ENCODE measurements around the gene PTH2.

DNA sequence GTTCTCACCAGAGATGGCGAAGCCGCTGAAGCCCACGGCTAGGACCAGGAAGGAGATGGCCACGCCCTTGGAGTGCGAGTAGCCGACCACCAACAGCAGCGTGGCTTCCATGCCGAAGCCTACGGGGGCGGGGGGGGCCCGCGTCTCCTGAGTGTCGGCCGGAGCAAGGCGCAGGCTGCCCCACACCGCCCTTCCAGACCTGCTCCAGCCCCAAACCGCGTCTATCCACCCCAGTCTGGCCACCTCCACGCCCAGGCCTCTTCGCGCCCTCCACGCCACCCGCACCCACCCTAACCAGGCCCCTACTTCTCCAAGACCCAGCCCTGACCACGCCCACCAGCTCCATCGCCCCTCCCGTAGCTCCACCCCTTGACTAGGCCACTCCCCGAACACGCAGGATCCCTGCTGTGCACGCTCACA, 8.1 kb upstream of the PTH2 start:
- TF ChIP-seq, protein P1, sequence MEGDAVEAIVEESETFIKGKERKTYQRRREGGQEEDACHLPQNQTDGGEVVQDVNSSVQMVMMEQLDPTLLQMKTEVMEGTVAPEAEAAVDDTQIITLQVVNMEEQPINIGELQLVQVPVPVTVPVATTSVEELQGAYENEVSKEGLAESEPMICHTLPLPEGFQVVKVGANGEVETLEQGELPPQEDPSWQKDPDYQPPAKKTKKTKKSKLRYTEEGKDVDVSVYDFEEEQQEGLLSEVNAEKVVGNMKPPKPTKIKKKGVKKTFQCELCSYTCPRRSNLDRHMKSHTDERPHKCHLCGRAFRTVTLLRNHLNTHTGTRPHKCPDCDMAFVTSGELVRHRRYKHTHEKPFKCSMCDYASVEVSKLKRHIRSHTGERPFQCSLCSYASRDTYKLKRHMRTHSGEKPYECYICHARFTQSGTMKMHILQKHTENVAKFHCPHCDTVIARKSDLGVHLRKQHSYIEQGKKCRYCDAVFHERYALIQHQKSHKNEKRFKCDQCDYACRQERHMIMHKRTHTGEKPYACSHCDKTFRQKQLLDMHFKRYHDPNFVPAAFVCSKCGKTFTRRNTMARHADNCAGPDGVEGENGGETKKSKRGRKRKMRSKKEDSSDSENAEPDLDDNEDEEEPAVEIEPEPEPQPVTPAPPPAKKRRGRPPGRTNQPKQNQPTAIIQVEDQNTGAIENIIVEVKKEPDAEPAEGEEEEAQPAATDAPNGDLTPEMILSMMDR (IDR thresholded peaks at IDR 0.05; ENCODE audit: poor library complexity, severe bottlenecking): no peak
- TF ChIP-seq POLR2AphosphoS5 (IDR thresholded peaks at IDR 0.05) (no peak), EP300 (conservative IDR thresholded peaks at IDR 0.05; ENCODE audit: poor library complexity, severe bottlenecking) (no peak), TAF1 (IDR thresholded peaks at IDR 0.05; ENCODE audit: low read depth) (no peak), RAD21 (conservative IDR thresholded peaks at IDR 0.05) (no peak), EZH2 (IDR thresholded peaks at IDR 0.05; ENCODE audit: borderline replicate concordance, insufficient read depth, low read length, poor library complexity, severe bottlenecking) (no peak)

All from neural cell (in vitro differentiated cells).